ENCODE results near the gene ALDH9A1. TPM values are rescaled to one million over a fixed set of nuclear protein-coding genes. Genes with fewer than 3 reads are reported as not detected.

ALDH9A1 gene
- total and polyA plus RNA-seq, 2 donors (not counting 1 experiment from before 2014, with no cell fraction given): 217 to 270 TPM

- TF ChIP-seq EZH2 (IDR thresholded peaks at IDR 0.05; ENCODE audit: low read length, missing control alignments) (no peak), CTCF (conservative IDR thresholded peaks at IDR 0.05 in 1 of 2, IDR thresholded peaks at IDR 0.05 in 1 of 2; ENCODE audit: low read depth in 1 of 2, low read length in 2 of 2) (no peak)
- Histone ChIP-seq H3K27me3 (ENCODE audit: control insufficient read depth, insufficient read depth, low read length) (no peaks in the 10 kb centered on the region), H3K79me2 (ENCODE audit: control insufficient read depth, insufficient read depth, low read length) (no peaks in the 10 kb centered on the region), H3K36me3 (ENCODE audit: control insufficient read depth, insufficient read depth, low read length) (no peaks in the 10 kb centered on the region), H4K20me1 (ENCODE audit: control insufficient read depth, extremely low read depth, insufficient read depth, low read length) (no peaks in the 10 kb centered on the region), H3K4me3 (replicated peaks in 1 of 4; ENCODE audit: control extremely low read depth in 1 of 4, insufficient read depth in 1 of 4, low read depth in 3 of 4, low read length in 4 of 4) (no peak overlapping the region), H3K4me2 (ENCODE audit: extremely low read depth, insufficient read depth, low read length) (no peak overlapping the region), H2AFZ (ENCODE audit: low read length) (no peak overlapping the region), H3K27ac (ENCODE audit: insufficient read depth, low read length) (no peak overlapping the region), H3K9me3 (ENCODE audit: control insufficient read depth, insufficient read depth, low read depth, low read length) (no peaks in the 10 kb centered on the region), H3K4me1 (ENCODE audit: control insufficient read depth, extremely low read depth, insufficient read depth, low read length) (no peaks in the 10 kb centered on the region), H3K9ac (ENCODE audit: insufficient read depth, low read length) (no peak overlapping the region)
- no peak for DNase-seq (ENCODE audit: low read depth in 2 of 2)
Observed at GRCh38 chr1:165616987-165617546, 81.3 kb downstream of the ALDH9A1 start.

GRCh38 chr1:165616054-165616612, 82.2 kb downstream of the ALDH9A1 start:
- H3K36me3 ChIP-seq (ENCODE audit: control insufficient read depth, insufficient read depth, low read length): no peaks in the 10 kb centered on the region
- no peaks in the 10 kb centered on the region for H4K20me1 ChIP-seq (ENCODE audit: control insufficient read depth, extremely low read depth, insufficient read depth, low read length)
- H3K27ac ChIP-seq (ENCODE audit: insufficient read depth, low read length): no peak overlapping the region
- H2AFZ ChIP-seq (ENCODE audit: low read length): no peak overlapping the region
- H3K79me2 ChIP-seq (ENCODE audit: control insufficient read depth, insufficient read depth, low read length): no peaks in the 10 kb centered on the region
- DNase-seq (ENCODE audit: low read depth in 2 of 2): no peak
- no peak overlapping the region for H3K9ac ChIP-seq (ENCODE audit: insufficient read depth, low read length)
- H3K27me3 ChIP-seq (ENCODE audit: control insufficient read depth, insufficient read depth, low read length): no peaks in the 10 kb centered on the region
- H3K4me3 ChIP-seq (replicated peaks in 1 of 4; ENCODE audit: control extremely low read depth in 1 of 4, insufficient read depth in 1 of 4, low read depth in 3 of 4, low read length in 4 of 4): no peak overlapping the region
- no peak overlapping the region for H3K4me2 ChIP-seq (ENCODE audit: extremely low read depth, insufficient read depth, low read length)
- no peaks in the 10 kb centered on the region for H3K9me3 ChIP-seq (ENCODE audit: control insufficient read depth, insufficient read depth, low read depth, low read length)
- H3K4me1 ChIP-seq (ENCODE audit: control insufficient read depth, extremely low read depth, insufficient read depth, low read length): no peaks in the 10 kb centered on the region
- TF ChIP-seq CTCF (conservative IDR thresholded peaks at IDR 0.05 in 1 of 2, IDR thresholded peaks at IDR 0.05 in 1 of 2; ENCODE audit: low read depth in 1 of 2, low read length in 2 of 2) (no peak), EZH2 (IDR thresholded peaks at IDR 0.05; ENCODE audit: low read length, missing control alignments) (no peak)

Other genes with a start within 250 kb of the ALDH9A1 start
- gene LRRC52, start 154.6 kb downstream of the ALDH9A1 start, total RNA-seq: not detected in 2 replicates
- gene LRRC52, start 154.6 kb downstream of the ALDH9A1 start, polyA plus RNA-seq: not detected in 2 replicates
- gene MGST3, start 67.3 kb downstream of the ALDH9A1 start, total RNA-seq: 234 and 346 TPM in 2 replicates
- gene MGST3, start 67.3 kb downstream of the ALDH9A1 start, polyA plus RNA-seq: 297 and 355 TPM in 2 replicates
- 66.8 and 70.2 TPM in 2 replicates for gene TMCO1, start 70.3 kb upstream of the ALDH9A1 start, total RNA-seq
- 164 and 198 TPM in 2 replicates for gene TMCO1, start 70.3 kb upstream of the ALDH9A1 start, polyA plus RNA-seq
- gene UCK2, start 129.1 kb upstream of the ALDH9A1 start, total RNA-seq: 47.8 and 95.1 TPM in 2 replicates
- 83.1 and 99.0 TPM in 2 replicates for gene UCK2, start 129.1 kb upstream of the ALDH9A1 start, polyA plus RNA-seq